Muscle layer of colon (tissue), 2 donors: Measurements from ENCODE around the gene NPDC1.
"Not testable (repeated sequence)": the region's sequence is repeated elsewhere in the genome, so short reads cannot be mapped to it uniquely, and the experiment has no call there.

Experiments used
- H3K27ac ChIP-seq: one replicate; pipeline ENCODE4 v1.7.0; 2013; ENCODE audit warnings: low read depth, mild to moderate bottlenecking, low read length, moderate library complexity
- H3K27me3 ChIP-seq, 2 donors: one replicate each; pipeline ENCODE4 v1.7.0; 2013; ENCODE audit warnings: low read length in 2 of 2, mild to moderate bottlenecking in 2 of 2; ENCODE audit not compliant: insufficient read depth in 2 of 2, control insufficient read depth in 1 of 2
- H3K36me3 ChIP-seq: one replicate; pipeline ENCODE4 v1.7.0; 2013; ENCODE audit warnings: mild to moderate bottlenecking, low read length; ENCODE audit not compliant: insufficient read depth
- H3K4me1 ChIP-seq: one replicate; pipeline ENCODE4 v1.7.0; 2013; ENCODE audit warnings: mild to moderate bottlenecking, low read length; ENCODE audit not compliant: insufficient read depth
- H3K4me3 ChIP-seq, 2 donors: one replicate each; pipeline ENCODE4 v1.7.0; 2013; ENCODE audit warnings: low read length in 2 of 2, low read depth in 1 of 2, mild to moderate bottlenecking in 1 of 2, moderate library complexity in 1 of 2
- H3K9ac ChIP-seq: one replicate; pipeline ENCODE4 v1.7.0; 2013; ENCODE audit warnings: low read length
- H3K9me3 ChIP-seq: one replicate; pipeline ENCODE4 v1.7.0; 2013; ENCODE audit warnings: mild to moderate bottlenecking, low read length
- donor health status: abdominal sarcoma.
- donor health status: Adenocarcinoma of cecum.

NPDC1 gene

DNA sequence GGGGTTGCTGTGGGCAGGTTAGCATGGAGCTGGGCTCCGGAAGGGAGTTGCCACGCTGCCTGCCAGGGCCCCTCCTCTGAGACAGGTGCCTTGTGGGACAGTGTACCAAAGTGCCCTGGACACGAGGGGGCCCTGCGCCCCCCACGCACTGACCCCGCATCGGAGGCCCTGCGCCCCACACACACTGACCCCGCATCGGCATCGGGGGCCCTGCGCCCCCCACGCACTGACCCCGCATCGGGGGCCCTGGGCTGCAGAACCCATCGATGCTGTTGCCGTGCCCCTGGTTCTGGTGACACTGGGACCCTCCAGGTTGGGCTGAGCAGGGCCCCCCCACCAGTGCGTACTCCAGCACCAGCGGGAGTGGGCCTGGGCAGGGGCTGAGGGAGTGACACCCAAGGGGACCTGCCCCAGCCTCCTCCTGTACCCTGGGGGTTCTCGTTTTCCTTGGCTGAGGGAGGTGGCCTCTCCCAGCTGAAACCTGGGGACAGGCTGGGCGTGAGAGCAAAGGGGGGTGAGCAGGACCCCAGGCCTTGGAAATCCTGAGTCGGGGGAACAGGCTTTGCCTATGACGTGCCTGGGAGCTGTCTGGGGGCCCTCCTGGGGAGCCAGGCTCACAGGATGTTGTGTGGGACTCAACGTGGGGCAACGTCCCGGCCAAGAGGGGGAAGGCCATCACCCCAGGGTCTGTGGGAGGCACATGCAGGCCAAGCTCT lies 17.5 kb upstream of the NPDC1 start:
- no peaks in the 10 kb centered on the region for H3K36me3 ChIP-seq
- H3K9ac ChIP-seq = no peak overlapping the region
- no peaks in the 10 kb centered on the region for H3K9me3 ChIP-seq
- H3K27me3 ChIP-seq = peaks cover under 1 to 21% of the 10 kb centered on the region in 2 donors
- no peak overlapping the region for H3K27ac ChIP-seq
- no peaks in the 10 kb centered on the region for H3K4me1 ChIP-seq
- H3K4me3 ChIP-seq = no peak overlapping the region

DNA sequence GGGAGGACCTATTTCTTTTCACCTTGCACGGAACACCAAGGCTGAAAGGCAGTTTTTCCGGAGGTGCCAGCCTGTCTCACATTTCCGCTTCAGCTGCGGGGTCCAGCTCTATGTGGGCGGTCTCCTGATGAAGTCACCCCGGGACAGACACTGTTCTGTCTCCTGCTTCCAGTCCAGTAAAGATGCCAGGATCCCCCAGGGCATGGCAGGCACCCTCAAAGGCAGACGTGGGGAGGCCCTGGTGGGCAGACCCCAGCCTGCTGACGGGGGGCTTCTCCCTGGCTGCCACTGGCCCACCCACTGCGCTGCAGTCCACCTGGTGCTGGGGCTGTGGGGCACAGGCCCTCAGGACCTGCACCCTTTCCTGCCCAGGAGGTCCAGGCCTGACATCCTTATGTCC lies 16.8 kb upstream of the NPDC1 start:
- not testable (repeated sequence) for H3K36me3 ChIP-seq, H3K9me3 ChIP-seq, H3K27ac ChIP-seq, H3K9ac ChIP-seq, H3K4me1 ChIP-seq, H3K4me3 ChIP-seq
- H3K27me3 ChIP-seq = peaks cover 0 to 15% of the 10 kb centered on the region in 2 donors

DNA sequence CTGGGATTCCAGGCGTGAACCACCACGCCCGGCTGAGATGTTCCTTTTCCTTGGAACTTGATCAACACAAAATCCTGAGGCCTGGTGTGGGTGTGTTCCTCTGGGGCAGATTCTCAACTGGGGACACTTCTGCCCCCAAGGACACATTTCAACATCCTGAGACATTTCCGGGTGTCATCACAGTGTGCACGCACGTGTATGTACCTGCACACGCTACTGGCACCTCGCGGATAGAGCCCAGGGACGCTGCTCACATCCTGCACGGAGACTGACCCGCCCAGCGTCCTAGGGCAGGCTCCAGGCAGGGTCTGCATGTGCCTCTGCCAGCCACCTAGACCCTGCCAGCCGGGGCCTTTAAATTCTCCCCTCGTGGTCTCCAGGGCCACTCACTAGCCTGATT lies 16.4 kb upstream of the NPDC1 start:
- Histone ChIP-seq H3K9ac (no peak overlapping the region), H3K9me3 (no peaks in the 10 kb centered on the region), H3K36me3 (no peaks in the 10 kb centered on the region), H3K4me1 (no peaks in the 10 kb centered on the region), H3K4me3 (no peak overlapping the region), H3K27ac (no peak overlapping the region), H3K27me3 (peaks cover 0 to 13% of the 10 kb centered on the region in 2 donors)

DNA sequence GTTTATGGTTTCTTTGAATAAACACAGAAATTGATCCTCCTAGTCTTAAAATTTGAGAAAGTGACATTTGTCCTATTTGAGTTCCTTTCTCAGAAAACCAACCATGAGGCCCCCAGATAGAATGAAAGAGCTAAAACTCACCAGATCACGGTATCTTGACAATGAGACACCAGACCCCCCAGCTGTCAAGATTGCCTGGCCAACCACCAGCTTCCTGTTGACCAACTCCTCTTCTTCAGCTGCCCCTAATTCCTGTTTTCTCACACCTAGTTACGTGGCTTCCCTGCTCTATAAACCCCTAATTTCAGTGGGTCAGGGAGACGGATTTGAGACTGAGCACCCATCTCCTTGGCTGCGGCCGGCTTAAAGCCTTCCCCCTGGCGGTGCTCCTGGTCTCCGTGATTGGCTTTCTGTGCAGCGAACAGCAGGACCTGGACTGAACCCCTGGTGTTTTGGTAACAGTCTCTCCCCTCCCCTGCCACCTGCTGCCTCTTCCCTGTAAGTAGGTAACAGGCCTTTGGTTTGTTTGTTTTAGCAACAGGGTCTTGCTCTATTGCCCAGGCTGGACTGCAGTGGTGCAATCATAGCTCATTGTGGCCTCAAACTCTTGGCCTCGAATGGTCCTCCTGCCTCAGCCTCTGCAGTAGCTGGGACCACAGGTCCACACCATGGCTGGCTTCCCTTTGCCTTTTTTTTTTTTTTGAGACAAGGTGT lies 12.7 kb upstream of the NPDC1 start:
- Histone ChIP-seq H3K4me3 (no peak overlapping the region), H3K9me3 (no peaks in the 10 kb centered on the region), H3K27me3 (peaks cover 0 to 10% of the 10 kb centered on the region in 2 donors), H3K36me3 (no peaks in the 10 kb centered on the region), H3K9ac (no peak overlapping the region), H3K27ac (no peak overlapping the region), H3K4me1 (peaks cover 21% of the 10 kb centered on the region)

DNA sequence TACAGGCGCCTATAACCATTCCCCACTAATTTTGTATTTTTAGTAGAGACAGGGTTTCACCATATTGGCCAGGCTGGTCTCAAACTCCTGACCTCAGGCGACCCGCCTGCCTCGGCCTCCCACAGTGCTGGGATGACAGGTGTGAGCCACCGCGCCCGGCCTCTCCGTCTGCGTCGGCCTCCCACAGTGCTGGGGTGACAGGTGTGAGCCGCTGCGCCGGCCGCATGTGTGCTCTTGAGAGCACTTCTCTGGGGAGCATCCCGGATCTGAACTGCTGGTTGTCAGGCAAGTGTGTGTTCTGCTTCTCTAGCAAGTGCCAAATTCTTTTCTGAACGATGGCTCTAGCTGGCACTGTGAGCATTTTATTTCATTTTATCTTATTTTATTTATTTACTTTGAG lies 11.6 kb upstream of the NPDC1 start:
- Histone ChIP-seq H3K27ac (no peak overlapping the region), H3K4me1 (peaks cover 21% of the 10 kb centered on the region), H3K27me3 (peaks cover 0 to 21% of the 10 kb centered on the region in 2 donors), H3K36me3 (no peaks in the 10 kb centered on the region), H3K9me3 (no peaks in the 10 kb centered on the region), H3K4me3 (no peak overlapping the region), H3K9ac (no peak overlapping the region)

DNA sequence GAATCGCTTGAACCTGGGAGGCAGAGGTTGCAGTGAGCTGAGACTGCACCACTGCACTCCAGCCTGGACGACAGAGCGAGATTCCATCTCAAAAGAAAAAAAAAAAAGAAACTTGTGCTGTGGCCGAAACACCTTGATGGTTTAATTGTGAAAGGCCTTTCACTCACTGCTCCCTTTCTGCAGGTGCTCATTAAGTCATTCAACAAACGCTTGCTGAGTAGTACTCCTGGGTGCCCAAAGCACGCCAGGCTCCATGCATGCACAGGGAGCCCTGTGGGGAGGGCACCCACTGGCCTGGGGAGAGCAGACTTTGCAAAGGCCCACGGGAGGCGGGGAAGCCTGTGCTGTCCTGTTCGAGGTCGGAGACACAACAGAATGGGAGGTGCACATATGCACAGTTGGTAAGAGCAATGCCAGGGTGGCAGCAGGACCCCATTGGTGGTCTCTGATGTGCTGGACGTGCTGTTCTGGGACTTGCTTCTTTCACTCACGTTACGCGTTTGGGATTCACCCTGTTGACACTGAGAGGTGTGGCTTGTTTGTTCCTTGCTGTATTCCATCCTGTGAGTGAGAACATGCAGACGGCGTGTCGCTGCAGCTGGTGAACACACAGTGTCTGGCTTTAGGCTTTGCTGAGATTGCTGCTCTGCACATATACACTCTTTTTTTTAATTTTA lies 10.9 kb upstream of the NPDC1 start:
- Histone ChIP-seq H3K9me3 (no peaks in the 10 kb centered on the region), H3K4me1 (peaks cover 21% of the 10 kb centered on the region), H3K9ac (no peak overlapping the region), H3K36me3 (no peaks in the 10 kb centered on the region), H3K27ac (no peak overlapping the region), H3K27me3 (peaks cover 0 to 28% of the 10 kb centered on the region in 2 donors), H3K4me3 (no peak overlapping the region)

DNA sequence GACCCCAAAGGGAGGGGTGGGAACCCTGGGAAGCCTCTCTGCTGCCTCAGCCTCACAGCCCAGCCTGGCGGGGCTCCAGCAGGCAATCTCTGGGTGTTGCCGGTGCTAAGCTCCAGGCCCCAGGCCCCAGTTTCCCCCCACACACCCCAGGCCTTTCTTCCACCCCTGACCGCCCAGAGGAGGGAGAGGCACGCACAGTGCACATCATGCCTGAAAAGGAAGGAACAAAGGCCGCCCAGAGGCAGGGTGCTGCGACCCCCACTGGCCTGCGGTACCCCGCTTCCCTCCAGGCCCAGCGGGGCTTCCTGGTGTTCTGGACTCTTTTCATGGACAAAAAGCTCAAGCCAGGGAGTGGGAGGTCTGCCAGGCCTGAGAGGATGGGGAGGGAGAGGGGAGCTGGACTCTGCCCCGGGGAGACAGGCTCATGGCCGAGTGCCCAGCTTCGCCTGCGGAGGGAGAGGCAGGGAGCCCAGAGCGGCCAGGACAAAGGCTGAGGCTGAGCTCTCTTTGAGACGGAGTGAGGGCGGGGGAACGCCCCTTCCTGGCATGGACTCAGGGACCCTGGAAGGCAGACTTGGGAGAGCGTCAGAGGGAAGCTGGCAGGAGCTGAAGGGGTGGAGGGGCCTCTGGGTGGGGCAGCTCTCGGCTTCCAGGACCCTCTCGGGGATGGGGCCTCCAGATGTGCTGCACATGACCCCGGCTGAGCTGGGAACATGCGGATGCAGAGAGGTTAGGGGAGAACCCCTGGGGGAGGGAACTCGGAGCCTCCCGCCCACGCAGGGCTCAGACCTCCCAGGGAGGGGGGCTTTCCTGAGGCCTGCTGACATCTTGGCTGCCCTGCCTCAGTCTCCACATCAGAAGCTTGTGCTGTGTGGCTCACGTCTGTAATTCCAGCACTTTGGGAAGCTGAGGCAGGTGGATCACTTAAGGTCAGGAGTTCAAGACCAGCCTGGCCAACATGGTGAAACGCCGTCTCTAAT lies 9.7 kb upstream of the NPDC1 start:
- no peaks in the 10 kb centered on the region for H3K36me3 ChIP-seq
- H3K4me1 ChIP-seq = peaks cover 21% of the 10 kb centered on the region
- H3K4me3 ChIP-seq = peak overlapping the region in 1 of 2 donors; percentile 8
- no peak overlapping the region for H3K9ac ChIP-seq
- H3K27ac ChIP-seq = no peak overlapping the region
- no peaks in the 10 kb centered on the region for H3K9me3 ChIP-seq
- peaks cover 0 to 40% of the 10 kb centered on the region in 2 donors for H3K27me3 ChIP-seq

DNA sequence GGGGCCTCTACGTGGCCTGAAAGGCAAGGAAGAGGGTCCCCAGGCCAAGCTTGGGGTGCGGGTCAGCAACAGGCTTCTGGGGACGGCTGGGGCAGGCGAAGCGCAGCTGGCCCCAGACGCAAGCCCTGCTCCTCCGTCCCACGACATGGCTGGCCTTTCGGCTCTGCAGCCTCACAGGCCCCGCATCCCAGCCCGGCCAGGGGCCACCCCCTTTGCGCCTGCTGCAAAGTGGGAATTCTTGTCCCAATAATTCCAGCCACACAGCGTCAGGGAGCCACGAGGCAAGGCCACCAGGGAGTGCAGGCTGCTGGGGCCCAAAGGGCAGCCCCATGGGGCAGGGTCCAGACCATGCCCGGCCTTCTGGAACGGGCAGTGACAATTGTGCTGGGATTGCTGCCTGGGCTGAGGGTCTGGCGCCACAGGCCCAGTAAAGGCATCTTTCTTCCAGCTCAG lies 9.0 kb upstream of the NPDC1 start:
- Histone ChIP-seq H3K9me3 (no peaks in the 10 kb centered on the region), H3K27me3 (peaks cover 0 to 47% of the 10 kb centered on the region in 2 donors), H3K27ac (no peak overlapping the region), H3K4me3 (peak overlapping the region in 1 of 2 donors; percentile 8), H3K4me1 (peaks cover 21% of the 10 kb centered on the region), H3K36me3 (no peaks in the 10 kb centered on the region), H3K9ac (no peak overlapping the region)

DNA sequence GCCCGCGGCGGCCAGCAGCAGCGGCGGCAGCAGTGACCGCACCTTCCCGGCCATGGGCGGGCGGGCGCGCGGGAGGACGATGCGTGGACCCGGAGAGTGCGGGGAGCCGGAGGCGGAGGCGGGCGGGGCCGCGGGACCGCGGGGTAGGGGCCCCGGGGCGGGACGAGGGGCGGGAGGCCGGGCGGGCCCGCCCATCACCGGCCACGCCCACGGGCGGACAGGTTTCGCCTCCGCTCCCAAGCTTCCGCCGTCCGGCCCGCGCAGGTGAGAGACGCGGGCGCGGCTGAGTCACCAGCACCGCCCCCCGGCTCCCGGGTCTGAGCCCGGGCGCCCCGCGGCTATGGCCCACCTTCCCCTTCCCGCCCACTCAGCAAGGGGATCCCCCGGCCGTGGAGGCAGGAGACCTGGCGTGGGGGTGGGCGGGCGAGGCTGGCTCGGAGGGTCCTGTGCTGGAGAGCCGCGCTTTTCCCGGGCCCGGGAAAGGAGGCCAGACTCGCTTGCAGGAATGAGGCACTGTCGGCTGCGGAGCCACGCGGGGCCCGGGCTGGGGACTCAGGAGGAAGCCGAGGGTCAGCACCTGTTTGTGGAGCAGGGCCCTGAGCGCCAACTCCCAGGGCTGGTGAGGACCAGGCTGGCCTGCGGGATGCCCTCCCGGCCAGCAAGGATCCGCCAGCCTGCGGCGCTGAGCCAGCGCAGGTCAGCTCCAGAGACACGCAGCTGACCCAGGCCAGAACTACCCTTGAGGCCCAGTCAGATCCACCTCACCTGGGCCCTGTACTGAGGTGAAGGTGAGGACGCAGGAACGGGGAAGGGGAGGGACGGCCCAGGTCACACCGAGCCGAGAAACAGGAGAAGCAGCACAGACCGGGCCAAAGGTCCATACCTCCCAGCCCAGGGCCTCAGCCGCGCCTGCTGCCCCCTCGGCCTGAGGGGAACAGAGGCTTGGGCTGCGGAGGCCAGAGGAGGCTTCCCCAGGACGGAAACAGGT lies 8.3 kb upstream of the NPDC1 start, which contains the start of gene ENTPD2:
ENTPD2 (minus strand) TSS at position 118 of the 988 bp plus-strand sequence; CDS start at position 54, 64 bp downstream.
- Histone ChIP-seq H3K4me3 (peak within 1 kb of the TSS in 1 of 2 donors; percentile 21), H3K36me3 (no peaks in the 10 kb centered on the region), H3K27ac (no peak within 1 kb of the TSS), H3K9ac (no peak within 1 kb of the TSS), H3K4me1 (peaks cover 21% of the 10 kb centered on the region), H3K27me3 (peaks cover 5 to 54% of the 10 kb centered on the region in 2 donors), H3K9me3 (no peaks in the 10 kb centered on the region)
